ENCODE data around the gene RNLS.

RNLS gene

GRCh38 chr10:88233870-88234269, 349.2 kb downstream of the RNLS start:
- H3K4me3 ChIP-seq (ENCODE audit: low read depth, low read length) = no peak overlapping the region
- TF ChIP-seq POLR2A (IDR thresholded peaks at IDR 0.05; ENCODE audit: extremely low read depth, insufficient read length) = no peak
- TF ChIP-seq MAX (IDR thresholded peaks at IDR 0.05; ENCODE audit: low read depth, low read length) = no peak
- no peak for TF ChIP-seq MYC (IDR thresholded peaks at IDR 0.05; ENCODE audit: low read depth, low read length)
- TF ChIP-seq CTCF (IDR thresholded peaks at IDR 0.05; ENCODE audit: low read depth, low read length) = no peak
- DNase-seq (ENCODE audit: low read depth) = no peak

GRCh38 chr10:88232983-88233543, 350.1 kb downstream of the RNLS start:
- TF ChIP-seq POLR2A (IDR thresholded peaks at IDR 0.05; ENCODE audit: extremely low read depth, insufficient read length) (no peak), MAX (IDR thresholded peaks at IDR 0.05; ENCODE audit: low read depth, low read length) (no peak), CTCF (IDR thresholded peaks at IDR 0.05; ENCODE audit: low read depth, low read length) (no peak), MYC (IDR thresholded peaks at IDR 0.05; ENCODE audit: low read depth, low read length) (no peak)
- no peak for DNase-seq (ENCODE audit: low read depth)
- H3K4me3 ChIP-seq (ENCODE audit: low read depth, low read length) = no peak overlapping the region

GRCh38 chr10:88232029-88232895, 350.9 kb downstream of the RNLS start:
- TF ChIP-seq MAX (IDR thresholded peaks at IDR 0.05; ENCODE audit: low read depth, low read length) = no peak
- no peak for TF ChIP-seq MYC (IDR thresholded peaks at IDR 0.05; ENCODE audit: low read depth, low read length)
- no peak for TF ChIP-seq POLR2A (IDR thresholded peaks at IDR 0.05; ENCODE audit: extremely low read depth, insufficient read length)
- TF ChIP-seq CTCF (IDR thresholded peaks at IDR 0.05; ENCODE audit: low read depth, low read length) = no peak
- H3K4me3 ChIP-seq (ENCODE audit: low read depth, low read length) = no peak overlapping the region
- DNase-seq (ENCODE audit: low read depth) = no peak

GRCh38 chr10:88230251-88230650, 352.9 kb downstream of the RNLS start:
- TF ChIP-seq MYC (IDR thresholded peaks at IDR 0.05; ENCODE audit: low read depth, low read length) = no peak
- no peak for TF ChIP-seq CTCF (IDR thresholded peaks at IDR 0.05; ENCODE audit: low read depth, low read length)
- TF ChIP-seq POLR2A (IDR thresholded peaks at IDR 0.05; ENCODE audit: extremely low read depth, insufficient read length) = no peak
- no peak for TF ChIP-seq MAX (IDR thresholded peaks at IDR 0.05; ENCODE audit: low read depth, low read length)
- H3K4me3 ChIP-seq (ENCODE audit: low read depth, low read length) = no peak overlapping the region
- no peak for DNase-seq (ENCODE audit: low read depth)

GRCh38 chr10:88228130-88228529, 355.0 kb downstream of the RNLS start:
- no peak overlapping the region for H3K4me3 ChIP-seq (ENCODE audit: low read depth, low read length)
- TF ChIP-seq POLR2A (IDR thresholded peaks at IDR 0.05; ENCODE audit: extremely low read depth, insufficient read length) (no peak), CTCF (IDR thresholded peaks at IDR 0.05; ENCODE audit: low read depth, low read length) (no peak), MYC (IDR thresholded peaks at IDR 0.05; ENCODE audit: low read depth, low read length) (no peak), MAX (IDR thresholded peaks at IDR 0.05; ENCODE audit: low read depth, low read length) (no peak)
- no peak for DNase-seq (ENCODE audit: low read depth)
